GM21529 (cell line): Measurements from ENCODE around the gene LMF1.
"Not testable (repeated sequence)": the region's sequence is repeated elsewhere in the genome, so short reads cannot be mapped to it uniquely, and the experiment has no call there.

Experiments
- ATAC-seq: cut with Tn5 transposase; IDR thresholded peaks from one replicate; pipeline ENCODE4 v1.9.1; 2021; ENCODE audit not compliant: unreplicated experiment

The LMF1 gene

DNA sequence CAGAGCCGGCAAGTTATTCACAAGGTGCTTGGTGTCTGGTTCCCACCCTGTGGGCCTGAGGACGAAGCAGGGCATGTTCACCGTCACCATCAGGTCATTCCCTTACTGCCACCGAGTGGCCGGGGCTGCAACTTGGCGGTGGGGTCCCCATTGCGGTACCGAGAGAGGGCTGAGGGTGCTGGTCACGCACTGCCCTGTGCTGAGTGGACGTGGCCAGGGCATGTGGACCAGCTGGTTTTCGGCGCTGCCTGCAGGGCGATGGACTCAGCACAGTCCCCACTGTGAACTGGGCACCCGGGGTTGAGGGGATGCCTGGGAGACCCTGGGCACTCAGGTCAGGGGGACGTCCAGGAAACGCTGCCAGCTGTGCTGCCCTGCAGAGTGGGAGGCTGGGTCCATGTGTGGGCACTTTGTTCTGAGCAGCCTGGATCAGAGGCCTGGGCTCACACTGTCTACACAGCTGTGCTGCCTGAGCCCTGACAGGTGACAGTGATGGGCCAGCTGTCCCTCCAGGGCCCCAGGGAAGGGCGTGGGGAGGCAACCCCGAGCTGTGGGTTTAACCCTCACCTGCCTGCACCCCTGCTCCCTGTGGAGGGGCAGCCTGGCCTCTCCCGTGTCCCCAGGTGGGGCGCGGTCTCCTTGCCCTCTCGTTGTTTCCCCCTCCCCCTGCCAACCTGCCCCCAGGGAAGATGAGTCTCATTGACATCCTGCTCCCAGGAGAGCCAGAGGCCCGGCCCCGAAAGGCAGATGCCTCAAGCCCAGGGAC is 131.0 kb downstream of the LMF1 start:
- no peak for ATAC-seq

DNA sequence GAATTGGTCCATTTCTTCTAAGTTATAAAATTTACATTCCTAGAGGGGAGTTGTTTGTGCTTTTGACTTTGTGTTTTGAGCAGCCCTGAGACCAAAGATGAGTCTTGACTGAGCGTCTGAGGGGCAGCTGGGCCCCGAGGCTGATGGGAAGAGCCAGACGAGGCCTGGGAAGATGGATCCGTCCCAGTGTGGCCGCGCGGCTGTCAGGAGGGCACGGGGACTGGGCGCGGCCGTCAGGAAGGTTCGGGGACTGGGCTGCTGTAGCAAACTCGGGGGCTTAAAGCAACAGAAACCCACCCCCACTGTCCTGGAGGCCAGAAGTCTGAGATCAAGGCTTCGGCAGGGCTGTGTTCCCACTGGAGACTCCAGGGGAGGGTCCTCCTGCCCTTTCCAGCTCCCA is 132.0 kb downstream of the LMF1 start:
- ATAC-seq, result no peak

DNA sequence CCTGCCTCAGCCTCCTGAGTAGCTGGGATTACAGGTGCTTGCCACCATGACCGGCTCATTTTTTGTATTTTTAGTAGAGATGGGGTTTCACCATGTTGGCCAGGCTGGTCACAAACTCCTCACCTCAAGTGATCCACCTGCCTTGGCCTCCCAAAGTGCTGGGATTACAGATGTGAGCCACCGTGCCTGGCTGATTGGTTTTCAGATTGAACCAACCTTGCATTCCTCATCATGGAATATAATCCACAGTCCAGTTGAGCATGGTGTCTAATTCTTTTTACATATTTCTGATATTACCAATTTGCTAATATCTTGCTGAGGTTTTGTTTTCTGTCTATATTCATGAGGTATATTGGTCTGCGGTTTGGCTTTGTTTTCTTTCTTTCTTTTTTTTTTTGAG is 134.0 kb downstream of the LMF1 start:
- not testable (repeated sequence) for ATAC-seq

- no peak for ATAC-seq
Measured at GRCh38 chr16:836221-836620, 134.6 kb downstream of the LMF1 start.

DNA sequence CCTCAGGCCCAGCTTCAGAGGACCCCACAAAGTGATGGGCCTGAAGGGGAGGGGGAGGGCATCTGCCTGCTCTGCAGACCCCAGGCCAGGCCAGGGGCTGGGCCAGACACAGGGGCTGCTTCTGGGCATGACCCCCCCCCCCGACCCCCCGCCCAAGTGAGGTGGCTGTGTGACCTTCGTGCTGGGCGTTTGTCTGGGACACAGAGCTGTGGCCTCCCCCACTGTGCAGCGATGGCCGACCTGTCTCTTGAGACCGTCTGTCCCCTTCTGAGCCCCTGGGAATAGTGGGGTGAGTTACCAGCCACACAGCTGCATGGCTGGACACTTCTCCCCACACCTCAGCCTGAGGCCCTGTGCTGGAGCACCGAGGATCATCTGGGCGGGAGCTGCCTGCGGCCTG is 135.4 kb downstream of the LMF1 start:
- no peak for ATAC-seq

DNA sequence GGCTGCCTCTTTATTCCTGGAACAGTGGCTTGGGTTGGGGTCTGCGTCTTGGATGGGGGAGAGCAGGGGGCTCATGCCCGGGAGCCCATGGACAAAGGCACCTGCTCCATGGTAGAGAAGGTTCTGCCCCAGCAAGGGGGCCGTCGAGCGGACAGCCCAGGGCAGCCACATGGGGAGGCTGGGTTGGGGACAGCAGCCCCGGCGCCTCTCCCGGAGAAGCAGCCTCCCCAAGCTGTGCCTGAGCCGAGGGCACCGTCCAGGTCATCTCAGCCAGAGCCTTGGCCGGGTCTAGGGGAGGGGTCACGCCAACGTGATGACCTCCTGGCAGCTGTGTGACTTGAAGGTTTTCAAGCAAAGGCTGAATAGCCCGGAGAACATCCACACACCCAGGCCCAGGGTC is 137.4 kb downstream of the LMF1 start:
- no peak for ATAC-seq

GRCh38 chr16:832652-833336 is 138.0 kb downstream of the LMF1 start:
- ATAC-seq, result no peak

GRCh38 chr16:831571-832413 is 139.0 kb downstream of the LMF1 start:
- no peak for ATAC-seq

GRCh38 chr16:830871-831570 is 139.8 kb downstream of the LMF1 start:
- no peak for ATAC-seq

DNA sequence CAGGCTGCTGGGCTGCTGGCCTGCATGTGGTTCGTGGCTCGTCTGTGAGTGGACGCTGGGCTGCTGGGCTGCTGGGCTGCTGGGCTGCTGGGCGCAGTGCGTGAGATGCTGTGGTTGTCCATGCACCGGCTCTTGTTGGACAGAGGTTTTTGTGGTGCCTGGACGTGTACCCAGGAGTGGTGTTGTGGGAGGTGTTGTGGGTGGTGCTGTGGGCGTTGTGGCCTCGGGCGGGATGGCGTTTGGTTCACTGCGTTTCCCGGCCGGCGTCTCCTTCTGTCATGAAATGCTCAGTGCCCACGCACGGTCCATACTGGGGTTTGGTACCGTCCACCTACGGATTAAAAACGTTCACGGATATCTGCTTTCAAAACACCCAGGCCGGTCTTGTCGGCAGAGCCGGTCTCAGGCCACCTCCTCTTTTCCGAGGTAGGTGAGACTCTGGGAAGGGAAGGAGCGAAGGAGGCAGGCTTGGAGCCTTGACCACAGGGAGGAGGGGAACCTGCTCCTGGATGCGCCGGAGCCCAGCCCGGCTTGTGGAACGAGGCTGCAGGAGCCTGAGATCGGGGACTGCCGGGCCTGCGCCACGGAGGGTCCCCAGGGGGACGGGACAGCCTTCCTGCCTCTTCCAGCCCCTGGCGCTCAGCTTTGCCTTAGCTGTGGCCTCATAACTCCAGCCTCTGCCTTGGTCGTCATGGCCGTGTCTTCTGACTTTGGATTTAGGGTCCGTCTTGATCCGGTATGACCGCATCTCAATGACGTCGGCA is 140.5 kb downstream of the LMF1 start:
- no peak for ATAC-seq

DNA sequence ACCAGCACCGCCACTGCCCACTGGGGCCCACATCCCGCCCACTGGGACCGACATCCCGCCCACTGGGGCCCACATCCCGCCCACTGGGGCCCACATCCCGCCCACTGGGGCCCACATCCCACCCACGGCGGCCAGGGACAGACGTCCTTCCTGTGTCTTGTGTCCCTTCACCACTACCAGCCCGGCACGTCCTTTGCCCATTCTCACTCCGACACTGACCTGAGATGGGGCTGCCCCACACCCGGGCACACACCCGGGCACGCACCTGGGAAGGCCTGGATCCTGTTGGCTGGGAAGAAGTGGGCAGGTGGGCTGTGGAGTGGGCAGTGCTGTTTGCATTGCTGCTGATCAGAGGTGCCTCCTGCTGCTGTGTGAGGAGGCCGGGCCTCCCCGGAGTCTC is 141.9 kb downstream of the LMF1 start:
- no peak for ATAC-seq

GRCh38 chr16:827513-827912 is 143.3 kb downstream of the LMF1 start:
- ATAC-seq, result no peak

DNA sequence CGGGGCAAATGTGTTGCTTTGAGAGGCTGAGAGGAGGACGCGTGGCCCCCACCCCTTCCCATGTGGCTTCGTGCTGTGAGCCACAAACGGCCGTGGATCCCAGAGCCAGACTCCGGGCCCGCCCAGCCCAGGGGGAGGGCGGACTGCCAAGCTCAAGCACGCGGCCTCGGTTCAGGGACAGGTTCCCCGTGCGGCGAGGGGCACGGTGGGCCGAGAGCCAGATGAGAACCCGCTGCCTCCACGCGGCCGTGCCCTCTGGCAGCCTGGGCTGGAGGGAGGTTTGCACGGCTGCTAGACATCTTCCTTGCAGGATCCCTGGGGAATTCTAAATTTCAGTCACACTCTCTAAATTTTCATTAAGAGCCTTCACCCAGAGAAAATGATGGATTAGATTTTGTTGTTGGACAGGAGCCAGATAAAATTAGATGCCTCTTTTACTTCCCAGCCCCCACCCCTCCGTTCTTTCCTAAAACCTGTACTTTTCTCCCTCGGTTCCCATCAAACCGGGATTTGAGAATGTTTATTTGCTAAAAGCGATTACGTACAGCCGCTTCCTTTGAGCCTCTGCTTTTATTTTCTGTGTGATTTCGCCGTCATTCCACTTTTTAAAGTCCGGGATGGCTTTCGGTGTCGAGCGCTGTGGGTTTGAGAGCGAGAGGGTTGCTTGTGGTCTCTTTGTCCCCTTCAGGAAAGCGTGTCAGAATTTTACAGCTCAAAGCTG is 145.3 kb downstream of the LMF1 start:
- ATAC-seq, result no peak

GRCh38 chr16:824601-825000 is 146.2 kb downstream of the LMF1 start:
- ATAC-seq, result no peak

DNA sequence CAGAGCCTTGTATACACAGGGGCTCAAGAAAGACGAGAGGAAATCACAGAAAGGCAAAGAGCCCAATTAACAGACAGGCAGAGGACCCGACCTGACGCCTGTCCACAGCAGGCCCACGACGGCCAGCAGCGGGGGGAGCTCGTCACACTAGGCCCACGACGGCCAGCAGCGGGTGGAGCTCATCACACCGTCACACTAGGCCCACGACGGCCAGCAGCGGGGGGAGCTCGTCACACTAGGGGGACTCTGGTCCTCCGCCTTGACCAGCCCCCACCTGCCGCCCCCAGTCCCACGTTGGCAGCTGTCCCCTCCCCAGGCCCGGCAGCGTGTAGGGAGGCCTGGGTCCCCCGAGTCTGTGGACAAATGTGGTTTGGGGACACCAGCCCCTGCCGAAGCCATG is 146.6 kb downstream of the LMF1 start:
- ATAC-seq, result no peak

DNA sequence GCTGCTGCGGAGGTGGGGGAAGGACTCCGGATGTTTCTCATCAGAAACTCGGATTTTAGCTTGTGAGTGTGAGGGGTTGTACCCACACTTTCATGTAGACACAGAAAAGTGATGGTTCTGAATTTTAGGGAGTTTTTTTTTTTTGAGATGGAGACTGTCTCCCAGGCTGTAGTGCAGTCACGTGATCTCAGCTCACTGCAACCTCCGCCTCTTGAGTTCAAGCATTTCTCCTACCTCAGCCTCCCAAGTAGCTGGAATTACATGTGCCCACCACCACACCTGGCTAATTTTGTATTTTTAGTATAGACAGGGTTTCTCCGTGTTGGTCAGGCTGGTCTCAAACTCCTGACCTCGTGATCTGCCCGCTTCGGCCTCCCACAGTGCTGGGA is 147.9 kb downstream of the LMF1 start:
- ATAC-seq, result no peak

GRCh38 chr16:822174-822908 is 148.4 kb downstream of the LMF1 start:
- no peak for ATAC-seq

GRCh38 chr16:821751-822150 is 149.0 kb downstream of the LMF1 start:
- ATAC-seq, result no peak

- no peak for ATAC-seq
Measured at GRCh38 chr16:820748-821147, 150.0 kb downstream of the LMF1 start.
